Left ventricle myocardium superior (tissue), 1 donor: Measurements from ENCODE around the gene ANOS1. TPM values are rescaled to one million over a fixed set of nuclear protein-coding genes. Genes with fewer than 3 reads are reported as not detected.
"Not testable (repeated sequence)": the region's sequence is repeated elsewhere in the genome, so short reads cannot be mapped to it uniquely, and the experiment has no call there.

Source experiments
- ATAC-seq: fragments of 200-7000 bp; cut with Tn5 transposase; one replicate; pipeline ENCODE4 v1.9.1; 2020; ENCODE audit warnings: mild to moderate bottlenecking, moderate library complexity
- DNase-seq: peaks from one replicate; pipeline ENCODE4 v3.0.0-alpha.2; 2020
- intact Hi-C: fragments of 100-400 bp; cut with micrococcal nuclease; formaldehyde crosslinking; loops from one replicate; pipeline ENCODE4 v1.11.0; 2022
- total RNA-seq: library from RNA; stranded (reverse); fragmentation: NEBNext Ultra II Directional; extraction: Animal tissue kit (Norgen Biotek cat#: 25700); gene quantifications from one replicate; pipeline ENCODE4 v1.2.1, GENCODE V29; 2021
- donor health status: DM: no; HTN: yes; CAD: no; lungs with severe emphysema.

The ANOS1 gene
- total RNA-seq, 1 donor from 2014 or later, result 5.8 TPM

DNA sequence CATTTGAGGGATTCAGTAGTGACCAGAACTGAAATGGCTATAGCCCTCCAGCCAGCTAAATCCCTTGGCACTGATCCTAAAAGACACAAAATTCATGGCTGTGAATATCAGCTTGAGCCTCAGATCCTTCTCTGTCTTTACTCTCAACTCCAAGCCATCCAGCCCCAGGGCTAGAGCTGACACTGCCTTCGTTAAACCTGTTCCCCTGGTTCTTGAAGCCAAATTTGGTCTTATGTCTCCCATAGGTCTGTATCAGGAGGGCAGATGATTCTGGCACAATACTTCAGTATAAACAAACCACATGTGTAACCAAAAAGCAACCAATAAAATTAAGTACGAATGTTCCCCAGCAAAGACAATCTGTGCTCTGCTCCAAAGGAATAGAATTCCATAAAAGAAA, 78.0 kb downstream of the ANOS1 start:
- DNase-seq (no peak), ATAC-seq (no peak)
- intact Hi-C loops, result no loop called here

DNA sequence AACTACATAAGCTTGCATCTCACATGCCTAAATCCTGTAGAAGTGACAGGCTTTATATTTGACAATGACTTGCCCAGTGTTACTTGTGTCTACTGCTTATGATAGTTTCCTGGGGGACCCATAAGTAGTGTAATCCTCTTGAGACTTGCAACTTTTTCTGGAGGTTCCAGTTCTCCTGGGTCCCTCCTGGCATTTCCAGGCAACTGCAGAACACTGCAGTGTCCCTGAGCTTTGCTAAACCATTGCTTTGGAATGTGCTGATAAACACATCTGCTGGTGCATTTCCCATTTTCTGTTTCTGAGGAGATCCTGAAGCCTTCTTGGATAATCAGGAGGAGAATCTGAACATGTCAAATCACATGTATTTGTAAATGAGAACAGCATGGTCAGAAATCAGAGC, 82.0 kb downstream of the ANOS1 start:
- ATAC-seq, result no peak
- no peak for DNase-seq
- intact Hi-C loops, result no loop called here

DNA sequence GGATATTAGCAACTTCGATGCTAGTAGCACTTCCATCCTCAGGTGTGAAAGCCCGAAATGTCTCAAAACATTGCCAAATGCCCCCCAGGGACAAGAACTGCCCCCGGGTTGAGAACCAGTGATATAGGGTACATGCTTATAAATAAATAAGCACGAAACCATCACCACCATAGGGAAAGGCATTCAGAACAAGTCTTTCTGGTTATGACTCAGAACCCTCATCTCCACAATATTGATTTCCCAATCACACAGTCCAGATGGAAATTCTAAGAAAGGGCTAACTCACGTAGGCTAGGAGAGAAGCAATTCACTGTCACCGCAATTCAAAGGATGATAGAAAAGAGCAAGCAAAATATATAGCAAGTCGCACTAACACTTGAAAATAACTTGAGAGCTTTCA, 84.8 kb downstream of the ANOS1 start:
- ATAC-seq (no peak), DNase-seq (no peak)
- intact Hi-C loops, result no loop called here

DNA sequence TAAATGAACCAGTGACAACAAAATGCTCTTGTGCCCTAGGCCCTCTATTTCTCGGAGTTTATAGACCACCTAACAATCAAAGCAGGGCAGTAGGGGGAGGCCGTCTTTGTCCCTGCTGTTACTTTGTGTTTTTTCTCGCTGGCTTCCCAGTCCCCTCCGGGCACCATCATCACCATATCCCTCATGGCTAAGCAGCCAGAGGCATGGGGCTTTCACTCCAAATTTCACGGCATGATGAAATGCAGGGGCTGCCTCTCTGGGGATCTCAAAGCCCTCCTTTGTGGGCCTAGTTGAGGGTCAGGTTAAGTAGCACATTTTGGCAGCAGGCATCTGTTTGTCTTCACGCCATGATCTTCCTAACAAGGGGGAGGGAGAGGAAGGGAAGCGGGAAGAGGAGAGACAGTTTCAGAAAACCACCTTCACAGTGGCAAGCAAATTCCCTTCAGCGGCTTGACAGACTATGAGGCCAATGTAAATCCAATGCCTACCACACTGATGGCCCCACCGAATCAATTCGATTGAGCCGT, 91.9 kb downstream of the ANOS1 start:
- DNase-seq (no peak), ATAC-seq (no peak)
- intact Hi-C loops, result no loop called here

DNA sequence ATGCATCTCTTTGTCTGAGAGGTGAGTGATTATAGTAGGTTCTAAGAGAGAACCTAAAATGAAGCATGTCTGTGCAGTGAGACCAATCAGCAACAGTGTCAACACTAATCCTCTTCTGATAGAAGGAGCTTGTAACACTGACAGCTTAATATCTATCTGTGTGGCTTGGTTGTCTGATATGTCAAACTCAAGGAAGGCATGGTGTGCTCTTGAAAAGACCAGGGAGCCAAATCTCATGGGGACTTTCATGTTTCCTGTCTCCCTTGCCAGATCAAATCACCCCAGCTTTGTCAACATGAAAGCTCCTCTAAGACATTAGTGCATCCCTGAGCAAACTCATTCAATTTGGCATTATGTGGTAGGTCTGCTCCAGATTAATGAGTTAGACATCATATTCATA, 95.4 kb downstream of the ANOS1 start:
- no peak for ATAC-seq

DNA sequence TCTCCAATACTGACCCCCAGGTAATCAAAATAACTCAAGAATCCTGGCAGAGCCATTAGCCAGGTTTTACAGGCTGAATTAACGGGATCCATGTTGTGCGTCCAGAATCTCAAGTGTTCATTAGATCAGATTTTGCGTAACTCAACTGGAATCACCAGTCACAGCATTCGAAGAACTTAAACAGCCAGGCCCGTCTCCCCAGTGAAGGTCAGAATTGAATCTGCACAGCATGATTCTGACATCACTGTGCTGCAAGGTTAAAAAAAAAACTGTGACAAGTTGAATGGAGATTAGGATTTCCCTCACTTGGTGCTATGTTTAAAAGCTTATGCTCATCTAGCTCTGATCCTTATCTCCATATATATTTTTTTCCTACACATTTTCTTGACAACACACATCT, 96.1 kb downstream of the ANOS1 start:
- no peak for ATAC-seq
- intact Hi-C loops, result no loop called here
- no peak for DNase-seq

More for the DNA sequence above, 95.4 kb downstream of the ANOS1 start:
- DNase-seq, result no peak
- intact Hi-C loops, result no loop called here

DNA sequence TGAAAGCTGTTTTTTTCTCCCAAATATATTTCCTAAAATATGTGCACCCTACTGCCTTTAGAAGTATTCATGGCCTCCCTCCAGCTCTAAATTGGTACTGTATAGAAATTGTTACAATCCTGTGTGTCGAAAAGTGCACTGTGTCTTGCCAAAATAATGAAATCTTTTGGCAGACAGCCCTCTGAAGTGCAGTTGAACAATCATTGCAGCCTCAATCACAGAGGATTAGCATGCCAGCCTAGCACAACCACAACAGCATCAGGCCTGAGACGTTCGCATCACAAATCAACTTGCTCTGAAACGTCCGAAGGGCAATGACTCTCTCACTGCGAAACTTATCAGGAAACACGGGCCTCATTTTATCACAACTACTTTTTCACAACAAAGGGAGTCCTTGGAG, 99.0 kb downstream of the ANOS1 start:
- peak; percentile 40 for ATAC-seq
- DNase-seq, result no peak
- intact Hi-C loops, result no loop called here

DNA sequence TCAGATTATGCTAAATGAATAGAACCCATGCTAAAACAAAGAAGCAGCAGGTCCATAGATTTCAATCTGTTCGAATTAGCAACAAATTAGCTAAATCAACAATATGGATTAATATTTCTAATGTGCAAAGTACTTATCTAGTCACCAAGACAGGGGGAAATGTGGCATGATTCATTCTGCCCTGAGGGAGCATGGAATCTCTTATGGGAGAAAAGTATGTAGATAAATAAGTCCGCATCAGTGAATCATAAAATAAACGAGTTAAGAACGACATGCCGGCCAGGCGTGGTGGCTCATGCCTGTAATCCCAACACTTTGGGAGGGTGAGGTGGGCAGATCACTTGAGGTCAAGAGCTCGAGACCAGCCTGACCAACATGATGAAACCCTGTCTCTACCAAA, 102.1 kb downstream of the ANOS1 start:
- DNase-seq (no peak), ATAC-seq (no peak)

DNA sequence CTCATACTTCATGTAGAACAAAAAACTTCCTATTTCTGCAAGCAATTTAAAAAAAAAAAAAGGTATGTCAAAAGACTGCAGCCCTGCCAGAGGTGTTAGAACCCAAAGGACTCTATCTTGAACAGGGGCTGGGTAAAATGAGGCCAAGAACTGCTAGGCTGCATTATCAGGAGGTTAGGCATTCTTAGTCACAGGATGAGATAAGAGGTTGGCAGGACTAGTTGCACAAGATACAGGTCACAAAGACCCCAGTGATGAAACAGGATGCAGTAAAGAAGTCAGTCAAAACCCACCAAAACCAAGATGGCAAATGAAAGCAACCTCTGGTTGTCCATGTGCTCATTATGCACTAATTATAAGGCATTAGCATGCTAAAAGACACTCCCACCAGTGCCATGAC, 104.1 kb downstream of the ANOS1 start:
- ATAC-seq (no peak), DNase-seq (no peak)
- intact Hi-C loops, result no loop called here

More for the DNA sequence above, 102.1 kb downstream of the ANOS1 start:
- intact Hi-C loops, result no loop called here

DNA sequence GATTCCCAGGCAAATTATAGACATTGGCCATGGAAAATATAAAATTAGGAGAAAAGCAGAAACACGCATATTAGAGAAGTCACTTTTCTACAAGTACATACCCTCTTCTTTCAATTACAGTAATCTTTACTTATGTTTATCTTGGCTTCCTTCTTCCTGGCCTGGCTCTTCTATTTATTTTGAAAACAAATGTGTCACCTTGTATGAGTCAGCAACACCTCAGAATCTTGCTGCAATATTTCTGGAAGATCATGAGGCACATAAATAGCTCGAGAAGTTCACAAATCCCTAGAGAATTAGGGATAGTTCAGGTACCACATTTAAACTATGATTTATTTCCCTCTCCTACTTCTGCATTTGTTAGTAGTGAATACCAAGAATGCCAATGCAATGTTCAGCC, 124.6 kb downstream of the ANOS1 start:
- ATAC-seq, result no peak

DNA sequence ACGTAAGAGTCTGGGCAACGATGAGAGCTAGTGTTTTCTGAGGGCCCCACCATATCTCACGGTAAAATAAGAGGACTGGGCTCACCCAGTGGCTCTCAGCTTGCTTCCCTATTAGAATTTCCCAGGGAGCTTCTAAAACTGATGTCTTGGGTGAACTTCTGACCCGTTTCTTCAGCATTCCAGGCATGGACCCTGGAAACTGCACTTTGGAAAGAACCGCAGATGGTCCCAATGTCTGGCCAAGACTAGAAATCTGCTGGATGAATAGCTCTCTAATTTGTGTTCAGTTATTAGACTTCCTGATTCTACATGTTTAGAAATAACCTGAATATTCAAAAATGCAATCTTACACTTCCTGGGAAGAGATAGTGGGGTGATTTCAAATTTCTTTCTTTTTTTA, 127.8 kb downstream of the ANOS1 start:
- intact Hi-C loops, result no loop called here

More for the DNA sequence above, 124.6 kb downstream of the ANOS1 start:
- intact Hi-C loops, result no loop called here
- no peak for DNase-seq

DNA sequence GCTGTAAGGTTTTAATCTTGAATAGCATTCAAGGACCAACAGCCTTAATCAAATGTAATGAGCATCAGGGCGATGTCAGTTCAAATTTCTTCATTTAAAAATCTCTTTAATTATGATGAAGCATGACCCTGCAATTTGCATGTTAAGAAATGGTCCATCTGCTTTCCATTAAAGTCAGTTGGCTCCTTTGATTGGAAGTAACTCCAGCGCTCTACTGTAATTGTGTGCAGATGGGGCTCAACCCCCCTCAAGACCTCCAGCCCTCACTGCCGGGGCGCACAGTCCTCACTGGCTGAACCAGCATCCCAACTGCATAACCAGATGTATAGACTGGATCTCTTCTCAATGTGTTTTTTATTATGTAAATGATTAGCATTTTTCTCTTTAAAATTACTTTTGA, 140.4 kb downstream of the ANOS1 start:
- DNase-seq, result no peak
- ATAC-seq, result no peak
- intact Hi-C loops, result no loop called here

More for the DNA sequence above, 127.8 kb downstream of the ANOS1 start:
- ATAC-seq, result no peak
- DNase-seq, result no peak

DNA sequence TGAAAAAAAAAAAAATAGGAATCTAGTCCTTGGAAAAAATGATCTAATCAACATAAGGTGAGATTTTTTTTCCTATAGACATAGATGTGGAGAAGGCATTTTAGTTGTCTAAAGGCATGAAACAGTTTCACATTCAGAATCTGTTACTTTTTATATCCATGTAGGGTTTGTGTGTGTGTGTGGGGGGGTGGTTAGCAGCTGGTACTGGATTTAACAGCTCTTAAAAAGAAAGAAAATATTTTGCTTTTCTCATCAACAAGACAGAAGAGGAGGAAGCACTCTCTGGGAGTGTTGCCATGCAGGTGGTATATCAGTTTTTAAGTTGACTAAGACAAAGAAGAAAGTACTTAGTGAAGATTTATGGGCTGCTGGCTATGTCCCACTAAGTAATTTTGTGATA, 145.0 kb downstream of the ANOS1 start:
- intact Hi-C loops, result no loop called here
- DNase-seq (no peak), ATAC-seq (no peak)

DNA sequence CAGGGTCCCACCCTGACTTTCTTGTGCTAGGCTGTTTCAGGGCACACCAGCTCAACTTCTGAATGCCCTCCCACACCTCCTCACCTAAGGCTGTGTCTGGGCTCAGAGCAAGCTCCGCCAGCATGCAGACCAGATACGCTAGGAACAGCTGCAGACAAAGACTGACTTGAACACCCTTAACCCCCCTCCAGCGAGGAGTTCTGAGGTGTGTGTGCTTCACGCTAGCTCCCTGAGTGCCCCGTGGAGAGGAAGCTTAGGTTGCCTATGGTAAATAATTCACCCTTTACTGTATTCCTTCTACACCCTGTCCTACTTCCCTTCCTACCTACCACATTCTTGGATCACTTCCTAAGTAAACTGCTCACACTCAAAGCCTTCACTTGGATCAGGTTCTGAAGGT, 152.3 kb downstream of the ANOS1 start:
- intact Hi-C loops, result no loop called here
- ATAC-seq, result no peak

DNA sequence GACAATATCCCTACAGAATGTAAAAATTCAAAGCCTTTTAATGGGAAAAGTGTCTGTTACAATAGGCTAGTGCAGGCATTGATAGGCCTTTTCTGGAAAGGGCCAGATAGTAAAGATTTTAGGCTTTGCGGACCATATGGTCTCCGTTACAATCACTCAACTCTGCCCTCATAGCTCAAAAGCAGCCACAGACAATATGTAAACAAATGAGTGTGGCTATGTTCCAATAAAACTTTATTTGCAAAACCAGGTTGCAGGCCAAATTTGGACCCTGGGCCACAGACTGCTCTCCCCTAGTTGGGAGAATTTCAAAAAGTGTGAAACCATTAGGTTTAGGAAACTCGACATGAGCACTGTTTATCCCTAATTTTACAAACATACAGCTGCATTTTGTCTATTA, 155.1 kb downstream of the ANOS1 start:
- intact Hi-C loops, result no loop called here
- ATAC-seq, result no peak
- no peak for DNase-seq

More for the DNA sequence above, 152.3 kb downstream of the ANOS1 start:
- no peak for DNase-seq

DNA sequence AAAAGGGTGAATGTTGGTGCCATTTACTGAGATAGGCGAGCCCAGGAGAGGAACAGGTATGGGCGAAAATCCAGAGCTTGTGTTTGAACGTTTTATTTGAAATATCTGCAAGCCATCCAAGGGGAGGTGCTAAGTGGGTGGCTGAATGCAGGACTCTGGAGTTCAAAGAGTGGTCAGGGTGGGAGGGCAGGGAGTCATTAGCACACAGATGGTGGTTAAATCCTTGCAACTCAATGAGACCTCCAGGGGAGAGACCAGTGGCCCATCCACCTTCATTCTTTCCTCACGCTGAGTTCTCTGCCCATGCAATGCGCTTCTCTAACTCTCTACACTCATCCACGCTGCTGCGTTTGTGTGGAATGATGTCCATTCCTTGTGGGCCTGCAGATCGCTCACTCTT, 166.2 kb downstream of the ANOS1 start:
- intact Hi-C loops, result no loop called here
- DNase-seq (no peak), ATAC-seq (no peak)

DNA sequence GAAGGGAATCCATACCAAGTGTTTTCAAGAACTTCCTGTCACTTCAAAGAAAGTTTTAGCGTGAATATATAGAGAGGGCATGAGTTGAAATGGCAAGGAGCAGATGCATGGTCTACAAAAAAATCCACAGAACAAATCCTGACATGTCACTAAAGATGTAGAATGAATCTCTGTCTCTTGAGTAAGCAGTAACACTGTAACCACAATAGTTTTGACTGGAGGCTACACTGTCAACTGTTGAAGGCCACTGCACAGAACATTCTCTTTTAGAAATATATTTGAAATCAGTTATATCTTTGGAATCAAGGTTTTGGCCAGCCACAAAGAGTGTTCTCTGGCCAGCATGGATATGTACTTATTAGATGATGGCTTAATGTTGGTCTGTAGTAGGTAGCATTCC, 183.5 kb downstream of the ANOS1 start:
- DNase-seq (no peak), ATAC-seq (no peak)
- intact Hi-C loops, result no loop called here

DNA sequence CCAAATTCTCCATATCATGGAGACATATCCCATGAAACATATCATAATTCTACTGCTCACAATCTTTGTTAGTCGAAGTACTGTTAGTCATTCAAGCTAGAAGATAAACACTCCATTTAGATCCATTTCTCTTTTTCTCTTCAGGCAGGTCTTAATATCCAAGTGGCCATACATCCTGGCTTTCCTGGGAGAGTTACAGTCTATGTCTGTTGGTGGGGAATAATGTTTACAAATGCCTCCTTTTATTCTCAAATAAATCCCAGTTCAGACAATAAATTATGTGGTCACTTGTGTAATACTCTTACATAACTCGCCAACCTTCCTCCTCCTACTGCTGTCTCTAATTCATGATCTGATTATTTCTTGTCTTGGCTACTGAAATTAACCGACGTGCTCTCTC, 185.2 kb downstream of the ANOS1 start:
- no peak for ATAC-seq
- intact Hi-C loops, result no loop called here
- no peak for DNase-seq

DNA sequence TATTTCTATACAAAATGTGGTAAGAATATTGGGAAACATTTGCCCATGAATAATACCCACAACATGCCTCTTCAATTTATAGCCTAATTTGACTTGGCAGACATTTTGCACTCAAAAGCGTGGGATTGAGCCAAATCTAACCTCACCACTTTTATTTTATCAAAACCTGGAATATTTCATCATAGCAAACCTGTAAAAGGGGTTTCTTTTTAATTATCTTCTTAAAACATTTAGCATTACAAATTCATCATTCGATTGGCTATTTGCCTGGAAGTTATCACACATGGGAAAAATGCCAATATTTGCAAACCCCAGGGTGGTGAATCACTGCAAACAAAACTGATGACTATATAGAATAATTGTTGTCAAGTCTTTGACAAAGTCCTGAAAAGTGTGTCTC, 211.1 kb downstream of the ANOS1 start:
- DNase-seq (no peak), ATAC-seq (no peak)
- intact Hi-C loops, result no loop called here

DNA sequence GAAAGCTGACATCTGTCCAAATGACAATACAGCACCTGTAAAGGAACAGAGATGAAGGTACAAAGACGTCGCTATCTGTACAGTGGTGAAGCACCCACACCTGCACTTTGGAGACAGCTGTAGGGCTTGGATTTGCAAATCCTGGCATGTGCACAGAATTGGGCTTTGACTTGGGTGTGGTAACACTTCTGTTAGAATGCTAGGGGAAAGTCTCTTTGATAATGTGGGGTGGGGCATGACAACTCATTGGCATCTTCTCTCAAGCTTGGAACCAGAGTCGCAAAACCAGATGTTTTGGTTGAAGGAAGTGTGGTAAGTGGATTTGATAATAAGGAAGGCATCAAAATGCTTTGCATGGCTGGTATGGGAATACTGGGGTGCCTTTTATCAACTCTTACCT, 211.8 kb downstream of the ANOS1 start:
- ATAC-seq (no peak), DNase-seq (no peak)
- intact Hi-C loops, result no loop called here

DNA sequence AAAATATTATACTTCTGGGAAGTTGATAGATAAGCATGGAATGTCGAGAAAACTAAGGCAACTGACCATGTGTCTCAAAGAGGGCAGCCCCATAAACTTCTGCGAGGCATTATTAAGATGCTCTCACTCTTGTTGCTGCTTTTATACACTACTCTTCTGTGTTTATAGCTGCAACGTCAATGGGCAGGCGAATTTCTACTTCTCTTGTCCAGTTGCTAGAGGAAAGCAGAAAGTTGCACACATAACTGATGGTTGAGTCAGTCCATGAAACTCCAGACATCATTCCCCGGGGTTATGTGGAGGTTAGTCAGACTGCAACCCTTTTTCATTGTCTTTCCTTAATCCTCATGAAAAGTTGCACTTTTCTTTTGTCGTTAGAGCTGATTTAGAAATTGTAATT, 227.5 kb downstream of the ANOS1 start:
- DNase-seq (no peak), ATAC-seq (peak; percentile 52)
- intact Hi-C loops, result no loop called here

DNA sequence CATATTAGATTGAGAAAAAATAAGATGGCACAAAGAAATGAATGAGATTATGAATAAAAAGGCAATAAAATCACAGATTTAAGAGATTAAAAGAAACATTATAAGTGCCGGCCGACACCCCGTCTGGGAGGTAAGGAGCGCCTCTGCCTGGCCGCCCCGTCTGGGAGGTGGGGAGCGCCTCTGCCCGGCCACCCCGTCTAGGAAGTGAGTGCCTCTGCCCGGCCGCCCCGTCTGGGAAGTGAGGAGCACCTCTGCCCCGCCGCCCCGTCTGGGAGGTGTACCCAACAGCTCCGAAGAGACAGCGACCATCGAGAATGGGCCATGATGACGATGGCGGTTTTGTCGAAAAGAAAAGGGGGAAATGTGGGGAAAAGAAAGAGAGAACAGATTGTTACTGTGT, 229.8 kb downstream of the ANOS1 start:
- not testable (repeated sequence) for DNase-seq

More for the DNA sequence above, 229.8 kb downstream of the ANOS1 start:
- intact Hi-C loops, ATAC-seq: not testable (repeated sequence)
